Fibroblast of lung (primary cell): ENCODE measurements around the gene IQSEC3. TPM values are rescaled to one million over a fixed set of nuclear protein-coding genes. Genes with fewer than 3 reads are reported as not detected.
"Not testable (repeated sequence)": the region's sequence is repeated elsewhere in the genome, so short reads cannot be mapped to it uniquely, and the experiment has no call there.

Experiments
- DNase-seq, 2 donors: peaks; one replicate each; pipeline versions ENCODE4 v3.0.0 to v3.0.0-alpha.2; 2010; ENCODE audit warnings: low read depth in 2 of 2
- H2AFZ ChIP-seq: 2 replicates; pipeline ENCODE4 v1.5.1; 2012; ENCODE audit warnings: low read length, control low read depth, inconsistent platforms
- H3K27ac ChIP-seq: 2 replicates; pipeline ENCODE4 v1.5.1; 2011; ENCODE audit warnings: low read length, control low read depth; ENCODE audit not compliant: insufficient read depth
- H3K27me3 ChIP-seq: 2 replicates; pipeline ENCODE4 v1.5.1; 2011; ENCODE audit warnings: mild to moderate bottlenecking, low read length; ENCODE audit not compliant: control insufficient read depth, insufficient read depth
- H3K36me3 ChIP-seq: 2 replicates; pipeline ENCODE4 v1.5.1; 2011; ENCODE audit warnings: low read length; ENCODE audit not compliant: control insufficient read depth, insufficient read depth
- H3K4me1 ChIP-seq: 2 replicates; pipeline ENCODE4 v1.5.1; 2011; ENCODE audit warnings: low read length; ENCODE audit not compliant: control insufficient read depth, insufficient read depth; ENCODE audit errors: extremely low read depth
- H3K4me2 ChIP-seq: 2 replicates; pipeline ENCODE4 v1.5.1; 2011; ENCODE audit warnings: low read length, control low read depth; ENCODE audit not compliant: insufficient read depth; ENCODE audit errors: extremely low read depth
- H3K4me3 ChIP-seq, 4 experiments: fragments of 200-600 bp in 1 of 4; sonication (generic) in 1 of 4; replicated peaks in 1 of 4; 2 replicates each; pipeline ENCODE4 v1.5.1; 2011 to 2016; ENCODE audit warnings: low read length in 4 of 4, low read depth in 3 of 4, mild to moderate bottlenecking in 3 of 4, control low read depth in 2 of 4, inconsistent platforms in 1 of 4, mixed read lengths in 1 of 4; ENCODE audit not compliant: insufficient read depth in 1 of 4; ENCODE audit errors: control extremely low read depth in 1 of 4
- H3K79me2 ChIP-seq: 2 replicates; pipeline ENCODE4 v1.5.1; 2012; ENCODE audit warnings: mild to moderate bottlenecking, low read length, inconsistent platforms; ENCODE audit not compliant: control insufficient read depth, insufficient read depth
- H3K9ac ChIP-seq: 2 replicates; pipeline ENCODE4 v1.5.1; 2011; ENCODE audit warnings: mild to moderate bottlenecking, low read length, control low read depth; ENCODE audit not compliant: insufficient read depth
- H3K9me3 ChIP-seq: 2 replicates; pipeline ENCODE4 v1.5.1; 2012; ENCODE audit warnings: low read depth, low read length; ENCODE audit not compliant: control insufficient read depth, insufficient read depth
- H4K20me1 ChIP-seq: 2 replicates; pipeline ENCODE4 v1.5.1; 2011; ENCODE audit warnings: low read length; ENCODE audit not compliant: control insufficient read depth, insufficient read depth; ENCODE audit errors: extremely low read depth
- polyA plus RNA-seq, 2 donors: library from polyadenylated mRNA; depleted of rRNA in 1 of 2; stranded (reverse) in 1 of 2; unstranded in 1 of 2; fragments of >200 nt; gene quantifications; 2 replicates each; pipeline ENCODE4 v1.2.1, GENCODE V29; 2011 to 2012; ENCODE audit warnings: missing spikeins in 1 of 2
- total RNA-seq: library from RNA; depleted of rRNA; stranded (reverse); fragments of >200 nt; gene quantifications from 2 replicates; pipeline ENCODE4 v1.2.1, GENCODE V29; 2014

IQSEC3 gene
- total and polyA plus RNA-seq, 2 donors (not counting 1 experiment from before 2014, with no cell fraction given), result 0.14 to 1.3 TPM

- not testable (repeated sequence) for H3K4me2 ChIP-seq, H3K9me3 ChIP-seq, H3K27me3 ChIP-seq
Measured at GRCh38 chr12:45235-45990, 21.2 kb upstream of the IQSEC3 start.

DNA sequence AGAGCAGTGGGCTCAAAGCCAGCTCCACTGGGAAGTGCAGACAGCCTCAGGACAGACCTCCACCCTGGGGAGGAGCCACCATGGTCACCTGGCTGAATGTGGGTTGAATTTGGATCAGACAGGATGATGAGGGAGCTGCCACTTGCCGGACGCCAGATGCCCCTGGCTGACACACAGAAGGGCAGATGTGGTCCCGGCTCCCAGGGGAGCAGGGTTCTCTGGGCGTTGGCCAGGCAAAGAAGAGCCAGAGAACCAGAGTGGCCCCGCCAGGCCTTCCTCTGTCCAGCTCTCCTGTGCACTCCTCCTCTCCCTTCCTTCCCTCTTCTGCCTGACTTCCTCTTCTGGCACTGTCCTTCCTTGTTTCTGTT is 20.6 kb upstream of the IQSEC3 start:
- not testable (repeated sequence) for H3K4me1 ChIP-seq, H4K20me1 ChIP-seq, DNase-seq, H3K4me3 ChIP-seq, H3K79me2 ChIP-seq, H3K27ac ChIP-seq, H2AFZ ChIP-seq, H3K4me2 ChIP-seq, H3K36me3 ChIP-seq, H3K9ac ChIP-seq, H3K27me3 ChIP-seq, H3K9me3 ChIP-seq

More at GRCh38 chr12:45235-45990, 21.2 kb upstream of the IQSEC3 start:
- H3K4me3 ChIP-seq, H2AFZ ChIP-seq, H3K27ac ChIP-seq, H3K9ac ChIP-seq, H3K36me3 ChIP-seq, H3K79me2 ChIP-seq, H3K4me1 ChIP-seq, DNase-seq, H4K20me1 ChIP-seq: not testable (repeated sequence)

GRCh38 chr12:46542-46941 is 20.0 kb upstream of the IQSEC3 start:
- not testable (repeated sequence) for H3K4me1 ChIP-seq, DNase-seq, H3K79me2 ChIP-seq, H3K4me3 ChIP-seq, H3K27ac ChIP-seq, H3K9ac ChIP-seq, H3K27me3 ChIP-seq, H4K20me1 ChIP-seq, H3K9me3 ChIP-seq, H3K36me3 ChIP-seq, H3K4me2 ChIP-seq, H2AFZ ChIP-seq

DNA sequence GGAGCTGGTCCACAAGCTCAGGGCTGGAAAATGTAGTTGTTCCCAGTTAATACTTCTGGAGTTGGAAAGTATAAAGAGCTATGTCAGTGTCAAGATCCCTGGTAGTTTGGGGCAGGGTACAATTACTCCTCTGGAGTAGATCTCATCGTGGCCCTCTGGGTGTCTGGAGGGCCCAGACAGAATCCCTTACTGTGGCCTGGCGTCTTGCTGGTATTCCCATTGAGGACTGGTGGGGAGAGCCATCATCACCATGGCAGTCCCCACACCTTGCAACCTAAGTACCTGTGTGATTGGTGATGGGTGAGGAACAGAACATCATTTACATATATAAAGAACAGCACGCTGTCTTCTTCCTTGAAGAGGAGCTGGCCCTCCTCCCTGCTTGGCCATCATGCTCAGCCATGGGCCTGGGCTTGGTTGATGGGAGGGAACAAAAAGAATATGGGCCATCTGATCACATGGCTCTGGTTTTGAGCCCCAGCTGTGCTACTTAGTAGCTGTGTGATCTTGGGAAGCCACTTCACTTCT is 18.8 kb upstream of the IQSEC3 start:
- H3K4me3 ChIP-seq, H3K9me3 ChIP-seq, H3K9ac ChIP-seq, H3K79me2 ChIP-seq, H3K27ac ChIP-seq, H3K4me1 ChIP-seq, H3K36me3 ChIP-seq, DNase-seq, H2AFZ ChIP-seq, H3K4me2 ChIP-seq, H4K20me1 ChIP-seq, H3K27me3 ChIP-seq: not testable (repeated sequence)

DNA sequence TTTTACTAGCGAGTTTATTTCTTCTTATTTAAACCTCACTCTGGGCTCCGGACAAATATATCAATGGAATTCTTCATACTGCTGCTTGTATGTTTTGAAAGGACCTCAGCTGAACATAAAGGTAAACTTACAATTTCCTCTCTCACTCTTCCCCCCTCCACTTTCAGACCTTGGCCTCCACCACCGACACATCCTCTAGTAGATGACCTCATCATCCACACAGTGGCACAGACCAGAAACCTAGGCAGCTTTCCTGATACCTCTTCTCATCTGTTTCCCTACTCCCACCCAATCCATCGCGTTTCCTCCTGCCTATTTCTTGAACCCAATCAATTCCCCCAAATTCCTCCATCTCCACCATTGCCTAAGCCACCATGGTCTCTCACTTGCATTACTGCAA is 17.4 kb upstream of the IQSEC3 start:
- H3K36me3 ChIP-seq, H3K9ac ChIP-seq, H3K27ac ChIP-seq, H3K4me3 ChIP-seq, H3K4me1 ChIP-seq, H3K79me2 ChIP-seq, H4K20me1 ChIP-seq, H3K4me2 ChIP-seq, DNase-seq, H2AFZ ChIP-seq, H3K27me3 ChIP-seq, H3K9me3 ChIP-seq: not testable (repeated sequence)

DNA sequence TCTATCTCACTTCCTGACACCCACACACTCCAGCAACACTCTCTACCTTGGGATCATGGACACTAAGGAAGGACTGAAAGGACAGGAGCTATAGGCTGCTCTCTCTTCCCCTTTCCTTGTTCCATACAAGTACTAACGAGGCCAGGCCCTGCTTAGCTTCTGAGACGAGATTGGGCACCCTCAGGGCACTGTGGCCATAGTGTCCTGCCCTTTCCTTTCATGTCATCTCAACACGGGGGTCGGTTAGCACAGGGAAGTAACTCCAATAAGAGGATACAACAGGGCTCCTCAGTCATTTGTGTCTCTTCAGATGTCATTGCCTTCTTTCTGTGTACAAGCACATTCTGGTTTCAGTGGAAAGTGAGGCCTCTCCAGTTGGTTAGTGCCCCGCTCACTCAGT is 15.5 kb upstream of the IQSEC3 start:
- not testable (repeated sequence) for H3K9ac ChIP-seq, DNase-seq, H2AFZ ChIP-seq, H3K27ac ChIP-seq, H3K4me2 ChIP-seq, H3K27me3 ChIP-seq, H3K36me3 ChIP-seq, H3K4me3 ChIP-seq, H3K4me1 ChIP-seq, H3K9me3 ChIP-seq, H4K20me1 ChIP-seq, H3K79me2 ChIP-seq

DNA sequence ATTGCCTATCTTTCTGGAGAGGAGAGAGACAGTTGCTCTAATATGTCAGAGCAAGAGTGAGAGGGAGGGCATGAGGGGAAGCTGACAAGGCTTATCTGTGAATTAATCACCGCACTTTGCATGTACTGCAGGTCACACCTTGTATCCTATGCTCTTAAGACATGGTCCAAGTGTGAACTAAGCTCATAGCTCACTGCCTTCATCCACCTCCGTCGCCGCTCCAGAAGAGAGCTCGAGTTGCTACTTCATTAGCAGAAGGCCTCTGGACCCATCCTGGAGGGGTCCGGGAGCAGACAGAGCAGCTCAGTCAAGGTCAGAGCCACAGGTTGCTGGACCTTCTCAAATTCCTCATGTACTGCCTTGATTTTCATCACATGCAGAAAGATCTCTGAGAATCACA is 14.6 kb upstream of the IQSEC3 start:
- not testable (repeated sequence) for H3K79me2 ChIP-seq, H3K9ac ChIP-seq, H3K4me3 ChIP-seq, H3K27ac ChIP-seq, H2AFZ ChIP-seq, H3K9me3 ChIP-seq, H3K4me2 ChIP-seq, H4K20me1 ChIP-seq, H3K4me1 ChIP-seq, H3K36me3 ChIP-seq, DNase-seq
- peaks cover 12% of the 10 kb centered on the region for H3K27me3 ChIP-seq
